ENCODE data around the gene TOGARAM1.

TOGARAM1 gene

DNA sequence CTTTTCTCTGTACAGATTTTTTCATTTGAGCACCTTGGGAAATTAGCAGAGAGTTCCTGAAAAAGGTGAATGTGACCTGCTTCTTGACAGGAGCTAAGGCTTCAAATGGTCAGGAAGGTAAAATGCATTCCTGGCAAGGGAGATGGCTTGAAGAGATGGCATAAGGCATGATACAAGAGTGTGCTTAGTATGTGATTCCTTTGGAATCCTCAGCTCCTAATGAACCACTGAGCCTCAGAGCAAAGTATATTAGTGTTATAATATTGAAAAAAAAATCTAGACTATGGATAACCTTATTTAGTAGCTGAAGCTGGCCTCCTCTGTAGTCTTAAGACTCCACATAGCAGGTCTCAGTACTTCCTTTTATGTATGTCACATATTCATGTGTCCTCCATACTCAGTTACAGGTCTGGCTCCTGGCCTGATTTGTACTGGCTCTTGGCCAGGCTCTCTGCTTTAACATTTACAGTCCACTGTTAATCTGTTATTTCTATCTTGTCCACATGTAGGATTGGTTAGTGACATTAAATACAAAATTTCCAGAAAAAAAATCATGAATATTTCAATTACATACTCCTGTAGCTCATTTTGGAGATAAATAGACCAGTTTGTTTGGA lies 17.9 kb downstream of the TOGARAM1 start:
- ChIA-PET POLR2A (ENCODE audit: low non-redundant PET) (no interaction called here), CTCF (interaction anchor here (0.5 kb wide), 1 partner anchor 11 kb away, joined by 3 read pairs; no protein-coding TSS in a partner anchor)
- H3K27ac ChIP-seq: no peak overlapping the region
- no peak for TF ChIP-seq CTCF (conservative IDR thresholded peaks at IDR 0.05; ENCODE audit: low read depth)
- DNase-seq (ENCODE audit: low spot score): no peak

DNA sequence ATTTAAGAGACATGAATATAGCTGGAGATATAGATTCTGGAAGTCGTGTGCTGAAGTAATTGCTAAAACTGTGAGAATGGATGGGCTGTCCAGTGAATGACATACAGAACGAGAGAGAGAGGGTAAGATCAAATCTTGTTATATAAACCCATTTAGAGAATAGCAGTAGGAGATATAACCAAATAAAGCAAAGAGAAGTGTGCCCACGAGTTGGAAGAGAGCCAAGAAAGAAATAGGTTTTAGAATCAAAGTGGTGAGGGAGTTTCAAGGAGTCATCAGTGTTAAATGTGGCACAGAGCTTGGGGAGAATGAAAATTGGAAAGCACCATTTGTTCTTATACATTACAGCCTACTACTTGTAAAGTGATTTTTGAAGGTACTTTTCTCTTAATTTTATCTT lies 19.2 kb downstream of the TOGARAM1 start:
- no peak overlapping the region for H3K27ac ChIP-seq
- ChIA-PET CTCF (no interaction called here), POLR2A (ENCODE audit: low non-redundant PET) (no interaction called here)
- TF ChIP-seq CTCF (conservative IDR thresholded peaks at IDR 0.05; ENCODE audit: low read depth): no peak
- no peak for DNase-seq (ENCODE audit: low spot score)

GRCh38 chr14:44982594-44982993 lies 20.6 kb downstream of the TOGARAM1 start:
- ChIA-PET POLR2A (ENCODE audit: low non-redundant PET) (no interaction called here), CTCF (no interaction called here)

GRCh38 chr14:44988694-44989093 lies 26.7 kb downstream of the TOGARAM1 start:
- ChIA-PET CTCF (interaction anchor here (0.6 kb wide), 1 partner anchor 280 kb away, joined by 3 read pairs; no protein-coding TSS in a partner anchor), POLR2A (ENCODE audit: low non-redundant PET) (no interaction called here)
- H3K27ac ChIP-seq: no peak overlapping the region
- DNase-seq (ENCODE audit: low spot score): no peak
- TF ChIP-seq CTCF (conservative IDR thresholded peaks at IDR 0.05; ENCODE audit: low read depth): no peak

More at GRCh38 chr14:44982594-44982993, 20.6 kb downstream of the TOGARAM1 start:
- no peak for DNase-seq (ENCODE audit: low spot score)
- no peak for TF ChIP-seq CTCF (conservative IDR thresholded peaks at IDR 0.05; ENCODE audit: low read depth)
- H3K27ac ChIP-seq: no peak overlapping the region

DNA sequence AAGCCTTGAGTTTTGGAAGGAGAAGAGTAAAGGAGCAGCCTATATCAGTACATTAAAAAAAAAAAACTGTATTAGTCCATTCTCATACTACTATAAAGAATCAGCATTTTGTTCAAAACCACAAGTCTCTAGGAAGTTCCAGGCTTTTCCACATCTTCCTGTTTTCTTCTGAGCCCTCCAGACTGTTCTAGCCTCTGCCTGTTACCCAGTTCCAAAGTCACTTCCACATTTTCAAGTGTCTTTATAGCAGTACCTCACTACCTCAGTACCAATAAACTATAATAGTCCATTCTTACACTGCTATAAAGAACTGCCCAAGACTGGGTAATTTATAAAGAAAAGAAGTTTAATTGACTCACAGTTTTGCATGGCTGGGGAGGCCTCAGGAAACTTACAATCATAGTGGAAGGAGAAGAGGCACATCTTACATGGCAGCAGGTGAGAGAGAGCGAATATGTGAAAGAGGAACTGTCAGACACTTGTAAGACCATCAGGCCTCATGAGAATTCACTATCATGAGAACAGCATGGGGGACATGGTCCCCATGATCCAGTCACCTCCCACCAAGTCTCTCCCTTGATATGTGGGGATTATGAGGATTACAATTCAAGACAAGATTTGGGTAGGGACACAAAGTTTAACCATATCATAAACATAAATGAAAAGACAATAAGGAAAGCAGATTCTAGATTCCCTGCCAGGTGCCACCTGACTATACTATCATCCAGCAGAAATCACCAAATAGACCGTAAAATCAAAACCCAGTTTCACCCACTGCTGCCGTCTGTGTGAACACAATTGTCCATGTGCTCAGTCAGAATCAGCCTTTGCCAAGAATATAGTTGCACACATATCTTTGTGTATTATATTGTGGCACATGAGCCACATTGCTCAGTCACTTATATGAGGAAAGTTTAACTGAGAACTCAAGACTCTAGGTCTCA lies 27.8 kb downstream of the TOGARAM1 start:
- ChIA-PET POLR2A (ENCODE audit: low non-redundant PET) (no interaction called here), CTCF (interaction anchor here (0.7 kb wide), 1 partner anchor 10 kb away, joined by 3 read pairs; no protein-coding TSS in a partner anchor)
- TF ChIP-seq CTCF (conservative IDR thresholded peaks at IDR 0.05; ENCODE audit: low read depth): no peak
- DNase-seq (ENCODE audit: low spot score): no peak
- no peak overlapping the region for H3K27ac ChIP-seq

- POLR2A ChIA-PET (ENCODE audit: low non-redundant PET): no interaction called here
- CTCF ChIA-PET: interaction anchor here (0.7 kb wide), 1 partner anchor 11 kb away, joined by 3 read pairs; no protein-coding TSS in a partner anchor
- H3K27ac ChIP-seq: no peak overlapping the region
- TF ChIP-seq CTCF (conservative IDR thresholded peaks at IDR 0.05; ENCODE audit: low read depth): no peak
- no peak for DNase-seq (ENCODE audit: low spot score)
Observed at GRCh38 chr14:44990533-44990932, 28.5 kb downstream of the TOGARAM1 start.

Data from RWPE1 (cell line).